Ecto neural progenitor cell (in vitro differentiated cells): ENCODE results near the gene CD19.
"Not testable (repeated sequence)": the region's sequence is repeated elsewhere in the genome, so short reads cannot be mapped to it uniquely, and the experiment has no call there.

Experiments used
- DNase-seq: peaks from one replicate; pipeline ENCODE4 v3.0.0-alpha.2; 2018; ENCODE audit warnings: low spot score

CD19 gene

DNA sequence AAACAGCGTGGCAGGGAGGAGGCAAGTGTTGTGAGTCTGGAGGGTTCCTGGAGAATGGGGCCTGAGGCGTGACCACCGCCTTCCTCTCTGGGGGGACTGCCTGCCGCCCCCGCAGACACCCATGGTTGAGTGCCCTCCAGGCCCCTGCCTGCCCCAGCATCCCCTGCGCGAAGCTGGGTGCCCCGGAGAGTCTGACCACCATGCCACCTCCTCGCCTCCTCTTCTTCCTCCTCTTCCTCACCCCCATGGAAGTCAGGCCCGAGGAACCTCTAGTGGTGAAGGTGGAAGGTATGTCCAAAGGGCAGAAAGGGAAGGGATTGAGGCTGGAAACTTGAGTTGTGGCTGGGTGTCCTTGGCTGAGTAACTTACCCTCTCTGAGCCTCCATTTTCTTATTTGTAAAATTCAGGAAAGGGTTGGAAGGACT is at the start of gene CD19:
CD19 (plus strand) TSS at position 171 of the 425 bp plus-strand sequence; CDS start at position 201, 30 bp downstream.
- DNase-seq = no peak

DNA sequence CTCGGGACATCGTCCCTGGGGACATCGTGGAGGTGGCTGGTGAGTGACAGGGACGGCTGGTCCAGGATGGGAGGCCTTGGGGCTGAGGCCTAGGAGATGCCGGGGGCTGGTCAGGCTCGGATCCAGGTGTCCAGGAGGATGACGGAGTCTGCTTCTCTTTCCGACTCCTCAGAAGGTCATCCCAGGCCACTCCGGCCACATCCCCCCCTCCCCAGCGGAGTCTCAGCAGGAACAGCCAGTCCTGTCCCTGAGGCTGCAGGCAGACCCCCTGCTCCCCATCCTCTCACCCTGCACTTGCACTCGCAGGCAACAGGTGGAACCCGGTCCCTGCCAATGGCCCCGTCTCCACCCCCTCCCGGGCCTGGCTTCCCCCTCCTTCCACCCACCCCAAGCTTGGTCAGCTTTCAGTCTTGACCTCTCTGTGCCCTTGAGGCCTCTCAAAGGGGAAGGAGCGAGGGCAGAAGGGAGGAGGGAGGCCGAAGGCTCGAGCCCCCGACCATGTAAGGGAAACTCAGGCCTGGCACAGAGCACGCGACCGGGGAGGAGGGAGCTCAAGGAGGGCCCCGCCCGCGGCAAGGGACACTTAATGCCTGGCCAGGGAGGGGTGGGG is 49.1 kb upstream of the CD19 start:
- DNase-seq = no peak

DNA sequence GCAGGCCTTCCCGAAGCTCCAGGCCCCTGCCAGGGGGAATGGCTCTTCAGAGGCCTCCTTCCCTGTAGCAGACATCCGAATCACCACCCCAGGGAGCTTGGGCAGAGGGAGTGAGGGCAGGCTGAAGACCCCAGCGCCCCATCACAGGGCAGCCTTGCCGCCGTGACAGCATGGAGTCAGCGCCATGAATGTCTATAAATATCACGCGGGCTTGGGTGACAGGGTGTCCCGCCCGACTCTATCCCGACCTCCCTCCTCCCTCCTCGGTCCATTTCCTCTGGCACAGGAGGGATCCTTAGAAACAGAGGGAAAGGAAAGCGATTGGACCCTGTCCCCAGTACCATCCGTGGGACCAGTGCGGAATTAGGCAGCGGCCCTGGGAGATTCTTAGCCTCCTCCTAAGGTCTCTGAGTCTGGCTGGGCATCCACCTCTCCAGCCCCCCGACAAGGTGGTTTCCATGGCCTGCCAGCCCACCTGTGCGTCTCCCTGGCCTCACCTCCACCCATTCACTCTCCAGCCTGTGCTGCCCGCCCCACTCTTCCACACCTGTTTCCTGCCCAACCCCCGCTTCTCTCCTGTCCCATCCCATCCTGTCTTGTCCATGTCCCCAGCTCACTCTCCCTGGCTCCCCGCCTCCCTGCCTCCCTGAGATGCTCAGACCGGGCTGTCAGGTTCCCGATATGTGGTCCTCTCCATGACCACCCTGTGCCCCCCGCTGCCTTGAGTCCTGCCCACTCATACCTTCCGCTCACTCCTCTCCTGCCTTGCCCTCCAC is 48.4 kb upstream of the CD19 start:
- DNase-seq = no peak

DNA sequence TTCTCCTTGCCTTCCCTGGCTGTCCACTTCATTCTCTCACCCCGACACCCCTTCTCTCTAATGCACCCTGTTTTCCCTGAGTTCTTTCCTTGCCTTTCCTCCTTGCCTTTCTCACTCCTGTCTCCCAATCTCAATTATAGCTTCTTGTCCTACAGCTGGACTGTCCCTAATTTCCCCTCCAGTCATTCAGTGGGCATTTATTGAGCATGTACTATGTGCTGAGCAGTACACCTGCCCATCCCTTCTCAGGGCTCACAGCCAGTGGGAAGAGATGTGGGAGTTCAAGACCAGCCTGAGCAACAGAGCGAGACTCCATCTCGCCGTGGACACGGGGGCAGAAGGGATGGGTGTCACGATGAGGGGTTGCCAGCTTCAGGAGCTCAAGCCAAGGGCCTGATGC is 47.7 kb upstream of the CD19 start:
- DNase-seq = no peak

DNA sequence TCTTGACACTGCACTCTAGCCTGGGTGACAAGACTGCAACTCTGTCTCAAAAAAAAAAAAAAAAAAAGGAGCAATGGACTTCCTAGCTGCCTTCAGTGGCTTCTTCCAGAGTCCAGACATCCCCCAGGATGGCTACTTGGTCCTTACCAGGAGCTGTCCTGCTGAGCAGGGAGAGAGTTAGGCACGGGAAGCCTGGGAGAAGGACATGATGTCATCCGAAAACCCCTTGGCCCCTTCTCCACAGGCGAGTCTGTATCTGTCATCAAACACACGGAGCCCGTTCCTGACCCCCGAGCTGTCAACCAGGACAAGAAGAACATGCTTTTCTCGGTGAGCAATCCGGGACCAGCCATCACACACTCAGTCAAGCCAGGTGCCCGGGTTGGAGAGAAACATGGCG is 44.8 kb upstream of the CD19 start:
- DNase-seq = no peak

DNA sequence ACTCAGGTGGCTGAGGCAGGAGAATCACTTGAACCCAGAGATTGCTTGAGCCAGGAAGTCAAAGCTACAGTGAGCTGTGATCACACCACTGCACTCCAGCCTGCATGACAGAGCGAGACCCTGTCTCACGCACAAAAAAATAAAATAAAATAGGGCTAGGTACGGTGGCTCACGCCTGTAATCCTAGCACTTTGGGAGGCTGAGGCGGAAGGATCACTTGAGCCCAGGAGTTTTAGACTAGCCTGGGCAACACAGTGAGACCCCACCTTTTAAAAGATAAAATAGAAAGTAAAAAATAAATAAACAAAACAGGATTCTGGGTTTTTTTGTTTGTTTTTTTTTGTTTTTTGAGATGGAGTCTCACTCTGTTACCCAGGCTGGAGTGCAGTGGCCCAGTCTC is 41.4 kb upstream of the CD19 start:
- not testable (repeated sequence) for DNase-seq

DNA sequence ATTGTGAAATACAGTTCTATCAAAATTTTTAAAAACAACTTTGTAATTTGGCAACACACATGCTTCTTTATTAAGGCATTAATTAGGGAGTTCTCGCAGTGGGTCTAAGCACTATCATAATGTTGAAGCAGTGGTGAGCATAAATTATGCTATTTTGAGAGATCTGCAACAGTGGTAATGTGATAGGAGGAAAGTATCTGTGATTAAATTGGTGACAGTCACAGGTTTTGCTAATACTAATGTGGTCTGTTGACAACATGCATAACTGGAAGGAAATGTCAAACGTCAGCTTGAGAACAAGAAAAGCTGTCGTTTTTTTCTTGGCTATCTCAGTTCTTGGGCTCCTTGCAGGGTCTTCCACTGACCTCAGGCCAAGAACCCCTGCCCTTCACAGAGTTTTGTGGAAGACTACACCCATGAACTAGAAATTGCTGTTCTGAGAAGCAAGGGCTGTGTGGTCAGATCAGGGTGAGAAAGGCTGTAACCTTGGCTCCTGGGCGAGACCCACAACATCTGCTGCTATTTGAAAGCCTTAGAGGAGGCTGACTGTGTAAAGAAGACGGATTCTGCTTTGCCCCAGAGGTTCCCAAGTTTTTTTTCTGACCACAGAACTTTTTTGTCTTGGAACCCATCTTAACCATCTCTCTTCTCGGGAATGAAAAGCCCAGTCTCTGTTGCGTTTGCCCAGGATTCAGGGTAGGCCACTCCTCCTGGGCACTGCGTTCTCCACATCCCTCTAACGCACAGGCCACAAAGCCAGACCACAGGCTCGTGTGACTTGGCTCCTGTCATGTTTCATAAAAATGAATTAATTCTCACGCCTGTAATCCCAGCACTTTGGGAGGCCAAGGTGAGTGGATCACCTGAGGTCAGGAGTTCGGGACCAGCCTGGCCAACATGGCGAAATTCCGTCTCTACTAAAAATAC is 39.5 kb upstream of the CD19 start:
- no peak for DNase-seq

DNA sequence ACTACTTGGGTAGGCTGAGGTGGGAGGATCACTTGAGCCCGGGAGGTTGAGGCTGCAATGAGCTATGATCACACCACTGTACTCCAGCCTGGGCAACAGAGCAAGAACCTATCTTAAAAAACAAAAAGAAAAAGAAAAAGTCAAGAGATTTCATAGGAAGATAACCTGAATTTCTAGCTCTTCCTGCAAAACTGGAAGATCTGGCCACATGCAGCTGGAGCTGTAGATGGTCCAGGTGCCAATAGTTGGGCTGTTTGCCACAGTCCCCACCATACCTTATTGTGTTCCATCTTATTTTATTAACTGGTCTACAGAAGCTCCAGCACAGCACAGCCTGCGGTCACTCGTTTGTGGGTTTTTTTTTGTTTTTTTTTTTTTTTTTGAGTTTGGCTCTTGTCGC is 38.5 kb upstream of the CD19 start:
- DNase-seq = no peak

DNA sequence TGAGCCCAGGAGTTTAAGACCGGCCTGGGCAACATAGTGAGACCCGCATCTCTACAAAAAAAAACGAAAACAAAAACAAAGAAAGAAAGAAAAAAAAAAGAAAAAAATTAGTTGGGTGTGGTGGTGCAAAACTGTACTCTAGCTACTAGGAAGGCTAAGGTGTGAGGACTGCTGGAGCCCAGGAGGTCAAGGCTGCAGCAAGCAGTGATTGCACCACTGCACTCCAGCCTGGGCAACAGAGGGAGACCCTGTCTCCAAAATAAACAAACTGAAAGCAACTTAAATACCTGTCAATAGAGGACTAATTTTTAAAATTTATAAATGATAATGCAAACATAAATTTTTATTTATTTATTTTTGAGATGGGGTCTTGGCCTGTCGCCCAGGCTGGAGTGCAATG is 36.2 kb upstream of the CD19 start:
- no peak for DNase-seq

DNA sequence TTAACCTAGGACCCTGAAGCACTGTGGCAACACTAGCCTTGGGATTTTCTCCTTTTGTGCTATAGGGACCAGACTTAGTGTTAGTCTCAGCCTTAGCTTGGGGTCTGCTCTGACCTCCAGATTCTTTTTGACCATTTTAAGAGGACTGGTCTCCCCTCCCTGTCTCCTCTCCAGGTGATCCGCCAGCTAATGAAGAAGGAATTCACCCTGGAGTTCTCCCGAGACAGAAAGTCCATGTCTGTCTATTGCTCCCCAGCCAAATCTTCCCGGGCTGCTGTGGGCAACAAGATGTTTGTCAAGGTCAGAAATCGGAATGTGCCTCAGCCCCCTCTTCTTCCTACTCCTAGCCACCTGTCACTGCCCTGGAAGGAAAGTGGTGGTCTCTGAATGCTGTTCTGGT is 33.9 kb upstream of the CD19 start:
- DNase-seq = no peak

DNA sequence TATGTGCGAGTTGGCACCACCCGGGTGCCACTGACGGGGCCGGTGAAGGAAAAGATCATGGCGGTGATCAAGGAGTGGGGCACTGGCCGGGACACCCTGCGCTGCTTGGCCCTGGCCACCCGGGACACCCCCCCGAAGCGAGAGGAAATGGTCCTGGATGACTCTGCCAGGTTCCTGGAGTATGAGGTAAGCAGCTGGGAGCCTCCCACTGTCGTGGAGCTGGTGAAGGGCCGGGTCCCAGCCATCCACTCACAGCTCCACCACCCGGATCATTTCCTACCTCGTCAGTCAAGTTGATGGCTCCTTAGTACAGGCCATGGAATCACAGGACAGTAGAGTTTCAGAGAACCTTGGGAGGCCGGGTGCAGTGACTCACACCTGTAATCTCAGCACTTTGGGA is 33.5 kb upstream of the CD19 start:
- no peak for DNase-seq

DNA sequence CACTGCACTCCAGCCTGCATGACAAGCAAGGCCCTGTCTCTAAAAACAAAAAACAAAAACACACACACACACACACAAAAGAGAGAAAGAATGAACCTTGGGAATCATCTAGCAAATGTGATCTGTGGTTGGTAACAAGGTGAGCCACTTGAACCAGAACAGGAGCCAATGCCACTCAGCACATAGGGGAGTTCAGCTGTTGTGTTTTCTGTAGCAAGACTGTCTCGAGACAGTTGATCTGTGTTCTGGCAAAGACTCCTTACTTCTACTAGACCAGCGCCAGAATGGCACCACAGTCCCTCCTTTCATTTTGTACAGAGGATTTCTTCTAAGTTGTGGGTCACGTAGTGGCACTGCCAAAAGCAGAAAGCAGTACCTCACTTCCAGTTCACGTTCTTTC is 32.8 kb upstream of the CD19 start:
- no peak for DNase-seq

DNA sequence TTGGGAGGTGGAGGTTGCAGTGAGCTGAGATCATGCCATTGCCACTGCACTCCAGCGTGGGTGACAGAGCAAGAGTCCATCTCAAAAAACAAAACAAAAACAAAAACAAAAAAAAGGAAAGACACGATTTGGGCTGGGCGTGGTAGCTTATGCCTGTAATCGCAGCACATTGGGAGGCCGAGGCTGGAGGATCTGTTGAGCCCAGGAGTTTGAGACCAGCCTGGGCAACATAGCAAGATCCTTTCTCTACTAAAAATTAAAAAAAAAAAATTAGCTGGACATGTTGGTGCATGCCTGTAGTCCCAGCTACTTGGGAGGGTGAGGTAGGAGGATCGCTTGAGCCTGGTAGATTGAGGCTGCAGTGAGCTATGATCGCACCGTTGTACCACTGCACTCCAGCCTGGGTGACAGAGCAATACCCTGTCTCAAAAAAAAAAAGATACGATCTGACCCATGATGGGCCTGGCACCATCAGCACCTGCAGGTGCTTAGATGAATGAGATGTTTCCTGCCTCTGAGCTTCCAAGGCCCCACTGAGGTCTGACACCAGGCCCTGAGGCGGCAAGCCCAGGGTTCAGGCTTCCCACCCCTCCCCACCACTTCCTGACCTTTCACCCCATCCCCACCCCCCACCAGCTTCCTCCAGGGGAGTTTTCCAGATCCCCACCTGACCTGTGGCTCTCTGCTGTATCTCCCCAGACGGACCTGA is 31.7 kb upstream of the CD19 start:
- no peak for DNase-seq

DNA sequence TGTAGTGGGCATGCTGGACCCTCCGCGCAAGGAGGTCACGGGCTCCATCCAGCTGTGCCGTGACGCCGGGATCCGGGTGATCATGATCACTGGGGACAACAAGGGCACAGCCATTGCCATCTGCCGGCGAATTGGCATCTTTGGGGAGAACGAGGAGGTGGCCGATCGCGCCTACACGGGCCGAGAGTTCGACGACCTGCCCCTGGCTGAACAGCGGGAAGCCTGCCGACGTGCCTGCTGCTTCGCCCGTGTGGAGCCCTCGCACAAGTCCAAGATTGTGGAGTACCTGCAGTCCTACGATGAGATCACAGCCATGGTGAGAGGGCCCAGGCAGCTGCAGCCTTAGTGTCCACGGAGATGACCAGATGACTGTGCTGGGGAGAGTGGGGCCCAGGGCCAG is 31.2 kb upstream of the CD19 start:
- DNase-seq = no peak

DNA sequence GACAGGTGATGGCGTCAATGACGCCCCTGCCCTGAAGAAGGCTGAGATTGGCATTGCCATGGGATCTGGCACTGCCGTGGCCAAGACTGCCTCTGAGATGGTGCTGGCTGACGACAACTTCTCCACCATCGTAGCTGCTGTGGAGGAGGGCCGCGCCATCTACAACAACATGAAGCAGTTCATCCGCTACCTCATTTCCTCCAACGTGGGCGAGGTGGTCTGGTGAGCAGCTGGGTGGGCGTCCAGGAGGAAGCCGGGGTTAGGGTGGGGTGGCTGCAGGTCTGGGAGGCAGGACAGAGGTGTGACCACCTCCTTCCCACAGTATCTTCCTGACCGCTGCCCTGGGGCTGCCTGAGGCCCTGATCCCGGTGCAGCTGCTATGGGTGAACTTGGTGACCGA is 29.9 kb upstream of the CD19 start:
- no peak for DNase-seq

DNA sequence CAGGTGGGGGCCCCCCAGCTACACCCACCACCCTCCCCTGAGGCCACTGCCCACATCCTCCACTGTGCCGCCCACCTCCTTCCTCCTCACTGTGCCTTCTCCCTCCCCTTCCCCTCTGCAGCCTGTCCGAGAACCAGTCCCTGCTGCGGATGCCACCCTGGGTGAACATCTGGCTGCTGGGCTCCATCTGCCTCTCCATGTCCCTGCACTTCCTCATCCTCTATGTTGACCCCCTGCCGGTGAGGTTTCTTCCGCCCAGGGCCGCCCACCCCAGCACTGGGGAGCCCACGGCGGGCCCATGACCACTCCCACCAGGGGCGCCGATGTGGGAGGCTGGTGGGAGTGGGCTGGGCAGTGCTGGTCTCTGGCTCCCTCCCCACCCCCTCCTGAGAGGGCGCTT is 28.9 kb upstream of the CD19 start:
- no peak for DNase-seq

DNA sequence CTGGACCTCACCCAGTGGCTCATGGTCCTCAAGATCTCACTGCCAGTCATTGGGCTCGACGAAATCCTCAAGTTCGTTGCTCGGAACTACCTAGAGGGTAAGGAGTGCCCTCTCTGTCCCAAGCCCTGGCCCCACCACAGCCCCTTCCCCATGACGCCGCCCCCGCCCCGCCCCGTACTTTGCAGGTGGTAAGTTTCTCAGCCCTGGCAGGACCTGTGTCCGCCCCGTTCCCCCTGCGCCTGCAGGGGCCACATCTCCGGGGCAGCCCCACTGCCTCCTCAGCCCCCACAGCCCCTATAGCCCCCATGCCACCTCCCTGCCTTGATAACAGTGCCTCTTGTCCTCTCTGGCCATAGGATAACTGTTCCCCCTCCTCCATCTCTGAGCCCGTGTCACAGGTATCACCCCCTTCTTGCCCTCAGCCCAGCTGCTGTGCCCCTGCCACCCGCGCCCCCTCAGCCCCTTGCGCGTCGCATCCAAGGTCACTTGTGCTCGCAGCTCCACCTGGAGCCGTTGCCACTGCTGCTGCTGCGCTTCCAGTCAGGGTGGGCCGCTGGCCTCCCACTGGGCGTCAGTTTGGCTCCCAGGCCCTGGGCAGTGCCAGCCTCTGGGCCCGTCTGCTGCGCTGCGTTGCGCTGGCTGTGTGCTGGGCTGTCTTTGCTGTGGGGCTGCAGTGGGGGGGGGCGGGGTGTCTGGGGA is 28.3 kb upstream of the CD19 start:
- DNase-seq = no peak

DNA sequence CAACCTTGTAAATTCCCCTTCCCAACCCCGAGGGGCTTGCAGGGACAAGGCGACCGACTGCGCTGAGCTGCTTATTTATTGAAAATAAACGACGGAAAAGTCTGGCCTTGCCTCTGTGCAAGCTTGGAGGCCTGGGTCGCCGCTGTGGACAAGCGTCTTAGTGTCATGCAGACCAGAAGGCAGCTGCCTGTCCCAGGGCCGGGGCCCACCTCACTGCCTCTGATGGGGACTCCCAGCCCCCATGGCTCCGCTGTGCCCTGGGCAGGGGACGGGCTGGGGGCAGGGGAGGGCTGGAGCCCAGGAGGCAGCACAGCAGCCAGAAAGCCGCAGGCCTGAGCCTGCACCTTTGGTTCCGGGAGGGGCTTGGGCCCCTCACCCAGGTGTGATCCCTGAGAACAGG is 27.4 kb upstream of the CD19 start:
- DNase-seq = no peak

DNA sequence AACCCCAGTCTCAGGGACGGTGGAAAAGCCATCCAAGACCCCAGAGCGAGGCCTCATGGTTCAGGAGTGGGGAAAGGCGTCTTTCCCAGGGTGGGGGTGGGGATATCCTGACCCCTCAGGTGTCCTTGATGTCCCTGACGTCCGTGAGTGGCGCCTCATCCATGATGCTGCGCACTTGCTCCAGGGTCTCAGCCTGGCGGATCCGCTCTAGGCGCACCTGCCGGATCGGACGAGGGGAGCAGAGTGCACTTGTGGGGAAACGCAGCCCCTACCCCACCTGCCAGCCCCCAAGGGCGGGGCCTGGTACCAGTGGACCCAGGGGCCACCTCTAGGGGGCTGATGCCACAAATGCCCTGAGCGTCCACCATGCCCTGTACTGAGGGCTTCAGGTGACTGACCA is 26.9 kb upstream of the CD19 start:
- DNase-seq = no peak

DNA sequence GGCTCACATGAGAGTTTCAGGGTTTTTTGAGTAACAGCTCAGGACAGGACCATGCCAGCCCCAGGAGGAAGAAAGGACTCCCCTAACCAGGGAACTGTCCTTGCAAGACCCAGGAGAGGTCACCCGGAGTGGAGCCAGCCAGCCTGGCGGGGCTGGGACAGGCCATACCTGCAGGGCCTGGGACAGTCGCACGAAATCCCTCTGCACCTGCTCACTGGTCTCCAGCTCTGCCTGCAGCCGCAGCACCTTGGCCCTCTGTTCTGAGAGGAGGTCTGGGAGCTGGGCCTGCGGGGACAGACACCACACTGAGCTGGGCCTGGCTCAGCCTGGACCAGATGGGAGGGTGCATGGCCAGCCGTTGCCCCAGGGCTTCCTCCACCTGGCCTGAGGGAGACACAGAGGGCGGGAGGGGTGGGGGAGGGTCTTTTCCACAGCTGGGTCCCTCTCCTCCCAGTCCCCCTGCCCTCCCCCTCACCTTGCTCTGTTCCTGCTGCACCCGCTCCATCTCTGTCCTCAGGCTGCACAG is 26.5 kb upstream of the CD19 start:
- no peak for DNase-seq

DNA sequence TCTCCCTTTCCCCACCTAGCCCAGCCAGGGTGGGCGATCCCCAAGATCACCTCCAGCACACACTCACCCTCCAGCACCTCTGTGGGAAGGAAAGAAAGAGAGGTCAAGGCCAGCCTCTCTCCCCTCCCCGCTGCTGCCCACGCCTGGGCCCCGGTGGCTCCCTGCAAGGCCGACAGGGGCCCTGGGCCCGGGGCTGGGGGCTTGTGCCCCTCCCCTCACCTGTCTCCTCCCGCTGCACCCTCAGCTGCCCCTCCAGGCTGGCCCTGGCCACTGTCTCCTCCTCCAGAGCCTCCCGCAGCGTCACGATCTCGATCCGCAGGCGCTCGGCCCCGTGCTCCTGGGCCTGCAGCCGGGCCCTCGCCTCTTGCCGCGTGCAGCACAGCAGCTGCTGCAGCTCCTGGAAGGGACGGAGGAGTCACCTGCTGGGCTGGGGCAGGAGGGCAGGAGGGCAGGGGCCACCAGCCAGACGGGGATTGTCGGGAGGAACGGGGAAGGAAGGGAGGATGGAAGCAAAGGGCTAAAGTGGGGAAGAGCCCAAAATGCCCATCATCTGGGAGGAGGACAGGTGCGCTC is 25.9 kb upstream of the CD19 start:
- DNase-seq = no peak
